Prostate gland (tissue), 2 donors: ENCODE data around the gene PSMB11.

Experiments
- CTCF ChIP-seq, 4 experiments: fragments of 200-600 bp in 2 of 4; fragments of 450-650 bp in 2 of 4; sonication (generic) in 2 of 4; IDR thresholded peaks; 1 replicate in 3 of 4; 2 replicates in 1 of 4; pipeline ENCODE4 v1.5.1; 2016 to 2019; ENCODE audit warnings: antibody characterized with exemption in 4 of 4, mild to moderate bottlenecking in 2 of 4, moderate library complexity in 2 of 4
- POLR2A ChIP-seq: fragments of 450-650 bp; IDR thresholded peaks from one replicate; pipeline ENCODE4 v1.6.1; 2016; ENCODE audit warnings: antibody characterized with exemption, mild to moderate bottlenecking
- POLR2AphosphoS5 ChIP-seq: sonication (generic); formaldehyde crosslinking; IDR thresholded peaks from one replicate; pipeline ENCODE4 v1.6.1; 2017; ENCODE audit warnings: antibody characterized with exemption

GRCh38 chr14:23080474-23080873 lies 38.5 kb downstream of the PSMB11 start:
- TF ChIP-seq CTCF (IDR thresholded peaks at IDR 0.05), result no peak
- no peak for TF ChIP-seq POLR2A
- TF ChIP-seq POLR2AphosphoS5, result no peak
